Astrocyte (in vitro differentiated cells and primary cell): ENCODE results near the gene PATJ. TPM values are rescaled to one million over a fixed set of nuclear protein-coding genes. Genes with fewer than 3 reads are reported as not detected.
"Not testable (repeated sequence)": the region's sequence is repeated elsewhere in the genome, so short reads cannot be mapped to it uniquely, and the experiment has no call there.

ENCODE experiments used
- DNase-seq: peaks from one replicate; pipeline ENCODE4 v3.0.0-alpha.2; 2010; ENCODE audit warnings: low read depth
- FAIRE-seq: peaks from 2 replicates; lab custom pipeline; 2011; peaks lifted over from hg19 to GRCh38; lab: Jason Lieb, UNC
- H2AFZ ChIP-seq: 2 replicates; pipeline ENCODE4 v1.6.0; 2012; ENCODE audit warnings: low read depth, low read length, inconsistent platforms
- H3K27ac ChIP-seq: 2 replicates; pipeline ENCODE4 v1.5.1; 2011; ENCODE audit warnings: low read depth, low read length, inconsistent platforms
- H3K27me3 ChIP-seq: 2 replicates; pipeline ENCODE4 v1.6.0; 2011; ENCODE audit warnings: low read length, inconsistent platforms; ENCODE audit not compliant: insufficient read depth
- H3K36me3 ChIP-seq: 2 replicates; pipeline ENCODE4 v1.5.1; 2011; ENCODE audit warnings: low read length, inconsistent platforms; ENCODE audit not compliant: insufficient read depth
- H3K4me1 ChIP-seq: 2 replicates; pipeline ENCODE4 v1.5.1; 2011; ENCODE audit warnings: low read length, inconsistent platforms; ENCODE audit not compliant: insufficient read depth
- H3K4me2 ChIP-seq: 2 replicates; pipeline ENCODE4 v1.6.0; 2012; ENCODE audit warnings: low read length, inconsistent platforms
- H3K4me3 ChIP-seq: 2 replicates; pipeline ENCODE4 v1.5.1; 2011; ENCODE audit warnings: low read depth, mild to moderate bottlenecking, low read length, inconsistent platforms; ENCODE audit not compliant: insufficient read depth
- H3K79me2 ChIP-seq: 2 replicates; pipeline ENCODE4 v1.6.0; 2012; ENCODE audit warnings: mild to moderate bottlenecking, low read length, inconsistent platforms; ENCODE audit not compliant: insufficient read depth
- H3K9ac ChIP-seq: 2 replicates; pipeline ENCODE4 v1.6.0; 2012; ENCODE audit warnings: mild to moderate bottlenecking, low read length, inconsistent platforms
- H3K9me3 ChIP-seq: 2 replicates; pipeline ENCODE4 v1.5.1; 2012; ENCODE audit warnings: low read depth, mild to moderate bottlenecking, low read length, inconsistent platforms; ENCODE audit not compliant: insufficient read depth
- H4K20me1 ChIP-seq: 2 replicates; pipeline ENCODE4 v1.6.0; 2012; ENCODE audit warnings: low read length, inconsistent platforms; ENCODE audit not compliant: insufficient read depth
- H3K27ac Mint-ChIP-seq: one replicate; pipeline ENCODE4 v1.8.0; 2021; ENCODE audit warnings: mild to moderate bottlenecking, mixed read lengths; ENCODE audit not compliant: unreplicated experiment
- H3K27me3 Mint-ChIP-seq: one replicate; pipeline ENCODE4 v1.8.0; 2021; ENCODE audit warnings: low read depth, mixed read lengths; ENCODE audit not compliant: unreplicated experiment
- H3K36me3 Mint-ChIP-seq: one replicate; pipeline ENCODE4 v1.8.0; 2021; ENCODE audit warnings: low read depth, mixed read lengths; ENCODE audit not compliant: unreplicated experiment
- H3K4me1 Mint-ChIP-seq: one replicate; pipeline ENCODE4 v1.8.0; 2021; ENCODE audit warnings: low read depth, mixed read lengths; ENCODE audit not compliant: unreplicated experiment
- H3K4me3 Mint-ChIP-seq: one replicate; pipeline ENCODE4 v1.8.0; 2021; ENCODE audit warnings: mild to moderate bottlenecking, moderate library complexity, mixed read lengths; ENCODE audit not compliant: unreplicated experiment
- H3K9me3 Mint-ChIP-seq: one replicate; pipeline ENCODE4 v1.8.0; 2021; ENCODE audit warnings: mild to moderate bottlenecking, mixed read lengths; ENCODE audit not compliant: unreplicated experiment
- EZH2 ChIP-seq: IDR thresholded peaks from 2 replicates; pipeline ENCODE4 v1.6.1; 2012; ENCODE audit warnings: mild to moderate bottlenecking, low read length, inconsistent platforms; ENCODE audit not compliant: insufficient read depth
- total RNA-seq: library from RNA; stranded (reverse); gene quantifications from 2 replicates; pipeline ENCODE4 v1.2.1, GENCODE V29; 2021
- TF ChIP-seq, protein P1 (sequence below): IDR thresholded peaks from 2 replicates; pipeline ENCODE4 v1.5.1; 2011; ENCODE audit warnings: low read depth, mild to moderate bottlenecking, inconsistent platforms, low read length, moderate library complexity; ENCODE audit not compliant: insufficient read depth

PATJ gene
- total RNA-seq, 1 donor from 2014 or later = 11.0 TPM

DNA sequence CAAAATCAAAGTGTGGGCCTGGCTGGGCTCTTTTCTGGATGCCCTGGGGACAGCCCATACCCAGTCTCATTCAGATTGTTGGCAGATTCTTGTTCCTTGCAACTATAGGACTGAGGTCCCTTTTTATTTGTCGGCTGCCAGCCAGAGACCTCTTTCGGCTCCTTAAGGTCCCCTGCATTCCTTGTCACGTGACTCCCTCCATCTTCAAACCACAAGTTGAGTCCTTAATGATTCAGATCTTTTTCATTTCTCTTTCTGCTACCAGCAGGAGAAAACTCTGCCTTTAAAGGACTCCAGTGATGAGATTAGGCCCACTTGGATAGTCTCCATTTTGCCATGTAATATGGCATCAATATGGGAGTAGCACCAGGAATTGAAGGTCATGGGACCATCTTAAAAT lies 48.6 kb downstream of the PATJ start:
- Mint-ChIP-seq H3K27ac (no peak overlapping the region), H3K27me3 (no peaks in the 10 kb centered on the region), H3K4me3 (no peak overlapping the region), H3K4me1 (peaks cover 2% of the 10 kb centered on the region), H3K36me3 (no peaks in the 10 kb centered on the region), H3K9me3 (peaks cover 3% of the 10 kb centered on the region)
- Histone ChIP-seq H3K9me3 (no peaks in the 10 kb centered on the region), H3K4me1 (no peaks in the 10 kb centered on the region), H3K4me2 (no peak overlapping the region), H3K4me3 (no peak overlapping the region), H3K36me3 (no peaks in the 10 kb centered on the region), H3K27ac (no peak overlapping the region), H4K20me1 (no peaks in the 10 kb centered on the region), H3K9ac (no peak overlapping the region), H2AFZ (no peak overlapping the region), H3K27me3 (no peaks in the 10 kb centered on the region), H3K79me2 (no peaks in the 10 kb centered on the region)
- FAIRE-seq (no peak), DNase-seq (no peak)
- no peak for TF ChIP-seq EZH2
- TF ChIP-seq, protein P1, sequence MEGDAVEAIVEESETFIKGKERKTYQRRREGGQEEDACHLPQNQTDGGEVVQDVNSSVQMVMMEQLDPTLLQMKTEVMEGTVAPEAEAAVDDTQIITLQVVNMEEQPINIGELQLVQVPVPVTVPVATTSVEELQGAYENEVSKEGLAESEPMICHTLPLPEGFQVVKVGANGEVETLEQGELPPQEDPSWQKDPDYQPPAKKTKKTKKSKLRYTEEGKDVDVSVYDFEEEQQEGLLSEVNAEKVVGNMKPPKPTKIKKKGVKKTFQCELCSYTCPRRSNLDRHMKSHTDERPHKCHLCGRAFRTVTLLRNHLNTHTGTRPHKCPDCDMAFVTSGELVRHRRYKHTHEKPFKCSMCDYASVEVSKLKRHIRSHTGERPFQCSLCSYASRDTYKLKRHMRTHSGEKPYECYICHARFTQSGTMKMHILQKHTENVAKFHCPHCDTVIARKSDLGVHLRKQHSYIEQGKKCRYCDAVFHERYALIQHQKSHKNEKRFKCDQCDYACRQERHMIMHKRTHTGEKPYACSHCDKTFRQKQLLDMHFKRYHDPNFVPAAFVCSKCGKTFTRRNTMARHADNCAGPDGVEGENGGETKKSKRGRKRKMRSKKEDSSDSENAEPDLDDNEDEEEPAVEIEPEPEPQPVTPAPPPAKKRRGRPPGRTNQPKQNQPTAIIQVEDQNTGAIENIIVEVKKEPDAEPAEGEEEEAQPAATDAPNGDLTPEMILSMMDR = no peak

DNA sequence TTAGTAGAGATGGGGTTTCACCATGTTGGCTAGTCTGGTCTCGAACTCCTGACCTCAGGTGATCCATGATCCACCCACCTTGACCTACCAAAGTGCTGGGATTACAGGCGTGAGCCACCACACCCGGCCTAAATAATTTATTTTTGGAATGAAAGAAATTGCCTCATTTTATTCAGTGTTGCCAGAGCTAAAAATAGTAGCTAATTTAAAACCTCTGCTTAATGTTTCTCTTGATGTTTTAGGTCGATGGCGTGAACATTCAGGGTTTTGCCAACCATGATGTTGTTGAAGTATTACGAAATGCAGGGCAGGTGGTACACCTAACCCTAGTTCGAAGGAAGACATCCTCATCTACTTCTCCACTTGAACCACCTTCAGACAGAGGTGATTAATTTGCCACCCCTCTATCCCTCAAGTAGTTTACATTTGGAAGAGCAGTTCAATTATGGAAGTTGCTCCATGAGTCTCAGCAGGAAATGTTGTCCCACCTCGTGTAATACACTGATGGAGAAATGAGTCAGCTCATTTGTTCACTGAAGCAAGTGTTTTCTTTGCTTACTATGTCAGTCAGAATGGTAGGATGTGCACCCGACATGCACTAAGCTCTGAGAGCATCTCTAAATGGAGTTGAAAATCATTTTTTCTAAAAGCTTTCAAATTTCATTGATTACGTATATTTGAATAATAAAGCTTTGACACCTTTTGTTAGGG lies 54.9 kb downstream of the PATJ start:
- FAIRE-seq = no peak
- no peaks in the 10 kb centered on the region for H3K4me1 ChIP-seq
- DNase-seq = peak; percentile 61
- H3K4me3 ChIP-seq = no peak overlapping the region
- H3K9me3 ChIP-seq = no peaks in the 10 kb centered on the region
- peaks cover 3% of the 10 kb centered on the region for H3K9me3 Mint-ChIP-seq
- H3K4me3 Mint-ChIP-seq = no peak overlapping the region
- no peaks in the 10 kb centered on the region for H3K79me2 ChIP-seq
- no peaks in the 10 kb centered on the region for H4K20me1 ChIP-seq
- H3K27ac Mint-ChIP-seq = no peak overlapping the region
- H3K27me3 ChIP-seq = no peaks in the 10 kb centered on the region
- H3K36me3 ChIP-seq = no peaks in the 10 kb centered on the region
- H3K36me3 Mint-ChIP-seq = peaks cover 2% of the 10 kb centered on the region
- no peaks in the 10 kb centered on the region for H3K4me1 Mint-ChIP-seq
- H3K9ac ChIP-seq = no peak overlapping the region
- H2AFZ ChIP-seq = no peak overlapping the region
- no peaks in the 10 kb centered on the region for H3K27me3 Mint-ChIP-seq
- H3K27ac ChIP-seq = no peak overlapping the region
- TF ChIP-seq, protein P1 = no peak
- no peak for TF ChIP-seq EZH2
- no peak overlapping the region for H3K4me2 ChIP-seq

- H3K27ac ChIP-seq, H3K4me3 ChIP-seq, DNase-seq, H3K36me3 Mint-ChIP-seq, H3K4me1 Mint-ChIP-seq, H3K9me3 ChIP-seq, FAIRE-seq, H3K79me2 ChIP-seq, H3K27me3 Mint-ChIP-seq, H3K27me3 ChIP-seq, H3K4me2 ChIP-seq, H2AFZ ChIP-seq, H3K4me3 Mint-ChIP-seq, H3K4me1 ChIP-seq, H3K36me3 ChIP-seq, H3K27ac Mint-ChIP-seq, H4K20me1 ChIP-seq, H3K9ac ChIP-seq, H3K9me3 Mint-ChIP-seq: not testable (repeated sequence)
These were observed 58.8 kb downstream of the PATJ start for GRCh38 chr1:61801047-61801446.
